HG03565 (cell line): ENCODE data around the gene GABRB1.
A peak's percentile ranks its signal among the peaks of the same experiment; 100 is the strongest.

ENCODE experiments used
- ATAC-seq: cut with Tn5 transposase; IDR thresholded peaks from one replicate; pipeline ENCODE4 v1.9.1; 2021; ENCODE audit warnings: mild to moderate bottlenecking, moderate library complexity; ENCODE audit not compliant: unreplicated experiment

GABRB1 gene

GRCh38 chr4:47045261-47045660, 13.9 kb downstream of the GABRB1 start:
- no peak for ATAC-seq

- no peak for ATAC-seq
Observed at GRCh38 chr4:47049347-47049746, 18.0 kb downstream of the GABRB1 start.

DNA sequence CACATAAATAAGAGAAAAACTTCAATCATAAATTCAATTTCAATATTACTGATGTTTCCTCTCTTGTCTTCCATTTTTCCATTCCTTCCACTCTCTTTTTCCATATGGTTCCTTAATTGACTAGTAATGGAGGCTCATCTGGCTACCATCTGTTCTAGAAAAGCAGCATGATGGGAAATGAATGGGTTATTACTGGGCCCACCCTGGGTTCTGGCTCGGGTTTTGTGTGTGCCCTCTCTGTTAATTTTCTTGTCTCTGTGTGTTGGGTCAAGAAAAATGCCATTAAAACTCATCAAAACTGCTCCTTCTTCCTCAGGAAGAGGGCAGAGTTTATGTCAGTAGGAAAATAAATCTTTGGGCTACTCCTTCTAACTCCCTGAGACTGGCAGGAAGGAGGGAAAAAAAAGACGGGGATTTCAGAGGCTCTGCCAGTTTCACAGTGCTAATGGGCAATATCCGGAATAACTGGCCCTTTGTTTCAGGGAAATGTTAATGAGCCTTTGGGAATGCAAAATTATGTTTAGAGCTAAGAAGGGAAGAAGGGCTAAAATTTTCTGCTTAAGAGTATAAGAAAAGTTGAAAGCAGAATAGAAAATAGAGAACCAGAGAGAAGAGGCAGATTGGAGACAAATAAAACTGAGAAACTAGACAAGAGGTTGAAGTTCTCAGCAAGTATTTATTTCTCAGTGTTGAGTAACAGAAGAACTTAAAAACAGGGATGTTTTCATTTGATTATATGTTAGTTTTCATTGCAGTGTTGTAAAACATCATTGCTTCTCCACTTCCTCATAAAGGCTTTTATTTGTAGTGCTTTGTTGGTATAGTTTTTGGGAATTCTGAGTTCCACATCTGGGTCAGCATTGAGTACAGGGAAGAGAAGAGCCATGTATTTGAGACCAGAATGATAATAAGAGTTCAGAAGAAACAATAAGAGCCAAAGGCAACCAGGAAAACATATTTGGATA, 19.7 kb downstream of the GABRB1 start:
- no peak for ATAC-seq

DNA sequence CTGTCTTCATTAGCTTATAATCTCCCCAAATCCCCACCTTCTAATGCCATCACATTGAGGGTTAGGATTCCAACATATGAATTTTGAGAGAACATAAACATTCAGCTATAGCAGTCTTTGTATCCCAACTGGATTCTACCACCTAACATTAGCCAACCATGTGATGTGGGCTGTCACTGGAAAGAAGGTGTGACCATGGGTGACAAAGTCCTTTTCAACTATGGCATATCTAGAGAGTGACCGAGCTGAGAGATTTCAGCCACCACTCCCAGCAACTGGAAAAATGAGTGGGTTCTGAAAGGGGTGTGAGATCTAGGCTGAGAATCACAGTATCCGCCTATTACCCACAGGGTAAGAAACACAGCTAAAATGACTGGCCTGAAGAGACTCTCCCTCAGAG, 22.1 kb downstream of the GABRB1 start:
- no peak for ATAC-seq

DNA sequence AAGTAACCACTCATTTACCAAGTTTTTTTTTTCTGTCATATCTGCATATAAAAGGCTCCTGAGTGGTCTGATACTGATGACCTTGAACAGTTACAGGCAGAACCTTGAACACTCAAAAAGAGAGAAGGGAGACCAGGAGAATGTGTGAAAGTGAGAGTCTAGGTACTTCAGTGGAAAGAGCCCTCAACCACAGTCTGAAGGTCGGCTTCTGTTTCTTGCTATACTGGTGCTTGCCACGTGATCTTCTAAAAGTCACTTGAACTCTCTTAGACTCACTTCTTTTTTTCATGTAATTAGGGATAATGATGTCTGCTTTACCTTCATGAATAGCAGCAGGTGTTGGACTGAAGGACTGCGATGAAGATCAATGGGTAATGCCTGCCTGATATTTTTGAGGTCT, 22.8 kb downstream of the GABRB1 start:
- peak; percentile 68 for ATAC-seq

DNA sequence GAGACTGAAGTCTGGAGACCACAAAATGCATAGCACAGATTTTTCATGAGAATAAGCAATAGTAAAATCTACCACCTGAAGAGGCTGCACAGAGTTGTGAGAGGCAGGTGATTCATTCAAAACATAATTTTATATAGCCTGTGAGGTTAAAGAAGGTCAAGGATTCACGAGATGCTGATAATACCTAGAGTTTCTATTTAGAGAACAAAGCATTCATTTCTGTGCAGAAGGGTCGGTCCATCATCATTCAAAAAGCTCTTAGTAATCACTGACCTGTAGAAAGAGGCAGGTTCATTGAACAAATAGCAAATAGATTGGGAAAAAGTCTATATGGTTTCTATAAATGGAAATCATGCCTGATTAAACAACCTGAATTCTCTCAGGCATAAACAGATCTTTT, 26.6 kb downstream of the GABRB1 start:
- ATAC-seq: no peak

DNA sequence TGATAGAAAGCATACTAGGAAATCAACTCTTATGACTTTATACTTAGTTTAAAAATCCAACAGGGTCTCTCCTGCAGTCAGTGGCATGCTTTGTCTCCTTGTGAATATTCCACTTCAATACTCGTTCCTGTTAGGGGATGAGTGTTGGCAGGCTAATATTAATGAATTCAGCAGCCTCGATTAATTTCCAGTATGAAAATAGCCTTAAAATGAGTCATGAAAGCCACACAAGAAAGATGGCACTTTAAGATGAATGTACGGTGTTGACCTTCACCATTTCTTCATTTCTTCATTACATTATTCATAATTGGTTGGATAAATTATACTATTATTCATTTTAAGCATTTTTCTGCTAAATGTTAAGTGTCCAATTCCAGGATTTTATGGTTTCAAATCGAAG, 29.2 kb downstream of the GABRB1 start:
- no peak for ATAC-seq

- no peak for ATAC-seq
Observed at GRCh38 chr4:47061435-47061834, 30.1 kb downstream of the GABRB1 start.

- no peak for ATAC-seq
Observed at GRCh38 chr4:47065051-47065481, 33.7 kb downstream of the GABRB1 start.

- ATAC-seq: no peak
Observed at GRCh38 chr4:47068986-47069385, 37.6 kb downstream of the GABRB1 start.

- ATAC-seq: no peak
Observed at GRCh38 chr4:47071901-47072341, 40.6 kb downstream of the GABRB1 start.

DNA sequence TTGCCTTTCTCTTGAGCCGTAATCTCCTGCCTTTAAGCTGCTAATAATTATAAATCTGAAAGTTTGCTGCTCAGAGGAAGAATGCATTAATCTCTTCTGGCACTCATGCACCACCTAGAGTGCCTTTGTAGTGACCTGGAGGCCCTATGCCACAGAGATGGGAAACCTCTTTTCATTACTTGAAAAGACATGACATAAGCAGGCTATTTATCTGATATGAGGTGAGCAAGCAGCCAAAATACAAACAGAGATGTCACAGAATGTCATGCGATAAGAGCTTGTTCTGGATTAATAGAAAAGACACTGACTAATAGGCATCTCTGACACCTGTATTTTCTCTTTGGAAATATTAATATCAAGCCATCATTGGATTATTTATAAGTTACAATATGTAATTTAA, 42.3 kb downstream of the GABRB1 start:
- no peak for ATAC-seq

GRCh38 chr4:47074816-47075215, 43.4 kb downstream of the GABRB1 start:
- no peak for ATAC-seq

- no peak for ATAC-seq
Observed at GRCh38 chr4:47075262-47075661, 43.9 kb downstream of the GABRB1 start.

DNA sequence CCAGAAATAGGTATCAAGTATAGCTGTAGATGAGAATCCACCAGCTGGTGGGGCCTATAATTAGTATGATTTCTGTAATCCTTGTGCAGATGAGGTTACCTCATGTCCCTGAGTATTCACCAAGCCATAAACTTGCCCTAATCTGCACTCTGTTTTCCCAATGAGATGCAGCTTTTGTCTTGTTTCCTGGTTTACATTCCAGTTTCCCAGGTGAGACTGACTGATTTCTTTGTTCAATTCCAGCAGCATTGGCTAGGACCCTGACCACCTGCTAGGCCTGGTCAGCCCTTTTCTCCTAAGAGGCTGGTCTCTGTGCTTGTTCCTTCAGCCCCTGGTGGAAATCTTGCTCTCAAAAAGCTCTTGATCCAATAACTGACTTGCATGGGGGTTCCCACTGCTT, 44.6 kb downstream of the GABRB1 start:
- ATAC-seq: no peak

- ATAC-seq: no peak
Observed at GRCh38 chr4:47084111-47084510, 52.7 kb downstream of the GABRB1 start.

DNA sequence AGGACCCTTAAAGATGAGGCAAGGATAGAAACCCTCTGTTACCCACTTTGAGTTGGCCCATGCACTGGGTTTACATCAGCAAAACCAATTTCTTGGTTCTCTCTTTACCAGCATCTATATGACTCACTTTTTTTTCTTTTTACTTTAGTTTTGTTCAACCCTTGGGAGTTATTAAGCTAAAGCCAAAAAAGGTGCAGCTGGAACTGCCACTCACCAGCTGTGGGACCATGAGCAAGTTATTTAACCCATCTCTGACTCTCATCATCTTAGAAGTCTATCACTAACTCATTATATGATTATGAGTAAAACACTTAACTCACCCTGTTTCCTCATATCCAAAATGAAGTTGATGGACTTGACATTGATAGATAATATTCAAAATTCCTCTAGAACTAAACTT, 53.4 kb downstream of the GABRB1 start:
- no peak for ATAC-seq

DNA sequence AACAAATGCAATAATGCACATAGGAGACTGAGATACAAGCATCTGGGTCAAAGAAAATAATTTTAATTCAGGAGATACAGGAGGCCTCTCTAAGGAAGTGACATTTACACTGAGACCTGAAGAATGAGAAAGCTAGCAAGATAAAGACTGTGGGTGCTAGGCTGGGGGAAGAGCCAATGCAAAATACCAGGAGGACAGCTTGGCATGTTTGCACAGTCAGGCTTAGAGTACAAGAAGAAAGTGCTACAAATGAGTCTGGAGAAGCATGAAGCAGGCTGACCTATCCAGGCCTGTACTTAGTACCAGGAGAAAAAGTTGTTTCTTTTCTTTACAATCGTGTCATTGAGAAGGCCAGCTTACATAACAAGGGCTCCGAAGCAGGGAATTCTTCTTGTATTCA, 56.9 kb downstream of the GABRB1 start:
- ATAC-seq: no peak

DNA sequence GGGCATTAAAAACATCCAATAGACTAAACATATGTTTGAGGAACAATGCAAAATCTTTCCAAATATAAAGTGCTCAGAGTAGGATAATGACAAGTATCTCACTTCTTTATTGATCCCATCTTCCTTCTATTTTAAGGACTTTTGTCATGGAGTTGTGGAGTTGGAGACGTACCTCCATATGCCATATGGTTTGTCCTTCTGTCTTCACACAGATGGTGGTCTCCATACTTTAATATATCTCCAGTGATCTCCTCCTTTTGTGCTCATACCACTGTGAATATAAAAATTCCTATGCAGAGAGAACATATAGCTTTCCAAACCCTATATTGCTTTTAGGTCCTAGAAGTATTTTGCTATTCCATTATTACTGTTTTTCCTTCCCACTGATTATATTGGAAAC, 64.5 kb downstream of the GABRB1 start:
- no peak for ATAC-seq

- no peak for ATAC-seq
Observed at GRCh38 chr4:47101453-47101852, 70.1 kb downstream of the GABRB1 start.

- ATAC-seq: no peak
Observed at GRCh38 chr4:47104986-47105385, 73.6 kb downstream of the GABRB1 start.

GRCh38 chr4:47106561-47106960, 75.2 kb downstream of the GABRB1 start:
- ATAC-seq: no peak

- no peak for ATAC-seq
Observed at GRCh38 chr4:47109379-47109778, 78.0 kb downstream of the GABRB1 start.
